Ascending aorta (tissue), 2 donors: ENCODE measurements around the gene SLC6A7. TPM values are rescaled to one million over a fixed set of nuclear protein-coding genes. Genes with fewer than 3 reads are reported as not detected.

ENCODE experiments used
- DNase-seq, 2 donors: peaks; one replicate each; pipeline ENCODE4 v3.0.0-alpha.2; 2019; ENCODE audit warnings: low spot score in 2 of 2
- H3K27ac ChIP-seq, 2 donors: fragments of 200-600 bp; sonication (generic); one replicate each; pipeline ENCODE4 v1.5.1; 2016 to 2017; ENCODE audit warnings: mild to moderate bottlenecking in 1 of 2
- H3K27me3 ChIP-seq: fragments of 200-600 bp; sonication (generic); one replicate; pipeline ENCODE4 v1.5.1; 2017
- H3K36me3 ChIP-seq, 2 donors: fragments of 200-600 bp; sonication (generic); one replicate each; pipeline ENCODE4 v1.5.1; 2016
- H3K4me1 ChIP-seq, 2 donors: fragments of 200-600 bp; sonication (generic); one replicate each; pipeline ENCODE4 v1.5.1; 2016 to 2017; ENCODE audit warnings: mild to moderate bottlenecking in 1 of 2
- H3K4me3 ChIP-seq, 2 donors: fragments of 200-600 bp; sonication (generic); one replicate each; pipeline ENCODE4 v1.5.1; 2016 to 2017; ENCODE audit warnings: mild to moderate bottlenecking in 1 of 2
- H3K9me3 ChIP-seq, 2 donors: fragments of 200-600 bp; sonication (generic); one replicate each; pipeline ENCODE4 v1.5.1; 2016
- intact Hi-C: fragments of 100-400 bp; cut with DNase I; formaldehyde crosslinking; loops from one replicate; pipeline ENCODE4 v1.15.1; 2023
- total RNA-seq: library from RNA; depleted of rRNA; stranded (reverse); fragments of >200 nt; gene quantifications from one replicate; pipeline ENCODE4 v1.1.0, GENCODE V29; 2016
- TF ChIP-seq, protein P1 (sequence below), 3 experiments: fragments of 200-600 bp in 2 of 3; fragments of 450-650 bp in 1 of 3; sonication (generic) in 2 of 3; IDR thresholded peaks; one replicate each; pipeline ENCODE4 v1.5.1; 2016 to 2019; ENCODE audit warnings: antibody characterized with exemption in 3 of 3, mild to moderate bottlenecking in 1 of 3, moderate library complexity in 1 of 3

SLC6A7 gene
- total RNA-seq, 1 donor from 2014 or later, result not detected

DNA sequence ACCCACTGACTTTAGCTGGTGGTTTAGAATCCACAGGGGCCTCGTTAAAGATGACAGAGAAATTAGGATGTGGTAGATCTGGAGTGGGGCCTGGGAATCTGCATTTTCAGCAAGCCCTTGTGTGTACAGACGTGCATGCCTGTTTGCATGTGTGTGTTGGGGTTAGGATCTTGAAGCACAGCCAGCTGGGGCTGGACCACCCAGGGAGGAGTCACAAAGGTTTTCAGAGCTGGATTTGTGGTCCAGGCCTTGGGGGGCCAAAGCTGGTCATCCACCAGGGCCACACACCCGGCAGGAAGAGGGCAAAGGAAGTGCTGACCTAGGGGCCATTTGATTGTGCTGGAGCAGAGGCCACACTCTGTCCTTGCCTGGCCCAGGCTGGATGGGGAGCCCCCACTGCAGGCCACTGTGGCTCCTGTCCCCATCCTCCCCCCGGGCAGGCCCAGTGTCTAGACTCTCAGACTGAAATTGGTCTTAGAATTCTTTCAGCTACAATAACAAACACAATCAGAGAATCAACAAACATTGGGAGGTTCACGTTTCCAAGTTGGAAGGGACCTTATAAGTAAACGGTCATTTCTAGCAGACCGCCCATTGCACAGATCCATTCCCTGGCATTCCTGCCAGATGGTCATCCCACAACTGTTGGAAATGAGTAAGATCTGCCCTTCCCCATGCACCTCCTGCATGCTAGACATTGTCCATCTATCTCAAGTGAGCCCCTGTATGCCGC lies 13.0 kb upstream of the SLC6A7 start:
- intact Hi-C loops, result loop anchor here (2.0 to 5.0 kb wide), 2 partner anchors 16 to 35 kb away; no protein-coding TSS in a partner anchor
- TF ChIP-seq, protein P1, sequence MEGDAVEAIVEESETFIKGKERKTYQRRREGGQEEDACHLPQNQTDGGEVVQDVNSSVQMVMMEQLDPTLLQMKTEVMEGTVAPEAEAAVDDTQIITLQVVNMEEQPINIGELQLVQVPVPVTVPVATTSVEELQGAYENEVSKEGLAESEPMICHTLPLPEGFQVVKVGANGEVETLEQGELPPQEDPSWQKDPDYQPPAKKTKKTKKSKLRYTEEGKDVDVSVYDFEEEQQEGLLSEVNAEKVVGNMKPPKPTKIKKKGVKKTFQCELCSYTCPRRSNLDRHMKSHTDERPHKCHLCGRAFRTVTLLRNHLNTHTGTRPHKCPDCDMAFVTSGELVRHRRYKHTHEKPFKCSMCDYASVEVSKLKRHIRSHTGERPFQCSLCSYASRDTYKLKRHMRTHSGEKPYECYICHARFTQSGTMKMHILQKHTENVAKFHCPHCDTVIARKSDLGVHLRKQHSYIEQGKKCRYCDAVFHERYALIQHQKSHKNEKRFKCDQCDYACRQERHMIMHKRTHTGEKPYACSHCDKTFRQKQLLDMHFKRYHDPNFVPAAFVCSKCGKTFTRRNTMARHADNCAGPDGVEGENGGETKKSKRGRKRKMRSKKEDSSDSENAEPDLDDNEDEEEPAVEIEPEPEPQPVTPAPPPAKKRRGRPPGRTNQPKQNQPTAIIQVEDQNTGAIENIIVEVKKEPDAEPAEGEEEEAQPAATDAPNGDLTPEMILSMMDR (IDR thresholded peaks at IDR 0.05), result no peak
- H3K4me3 ChIP-seq, result no peak overlapping the region
- DNase-seq, result no peak
- peaks cover 17 to 48% of the 10 kb centered on the region in 2 donors for H3K4me1 ChIP-seq
- H3K36me3 ChIP-seq, result no peaks in the 10 kb centered on the region
- H3K9me3 ChIP-seq, result no peaks in the 10 kb centered on the region
- H3K27ac ChIP-seq, result peak overlapping the region; percentile 95 to 96
- no peaks in the 10 kb centered on the region for H3K27me3 ChIP-seq

DNA sequence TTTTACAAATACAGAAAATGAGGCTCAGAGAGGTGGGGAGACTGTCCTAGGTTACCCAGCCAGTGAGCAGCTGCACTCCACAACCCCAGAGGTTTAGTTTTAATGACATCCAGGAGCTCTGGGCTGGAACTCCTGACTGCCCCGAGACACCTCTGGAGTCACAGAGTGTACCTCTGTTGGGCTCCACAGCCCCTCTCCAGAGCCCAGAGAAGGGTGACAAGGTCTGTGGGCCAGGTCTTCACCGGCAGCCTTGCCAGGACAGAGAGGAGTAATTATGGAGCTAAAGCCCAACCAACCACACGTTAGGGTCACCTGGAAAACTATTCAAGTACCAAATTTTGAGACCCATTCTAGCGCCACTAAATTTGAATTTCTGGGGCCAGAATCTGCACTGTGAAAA lies 12.1 kb upstream of the SLC6A7 start:
- DNase-seq, result no peak
- peaks cover 17 to 48% of the 10 kb centered on the region in 2 donors for H3K4me1 ChIP-seq
- intact Hi-C loops, result loop anchor here (2.0 to 5.0 kb wide), 2 partner anchors 17 to 35 kb away; no protein-coding TSS in a partner anchor
- H3K4me3 ChIP-seq, result no peak overlapping the region
- no peaks in the 10 kb centered on the region for H3K27me3 ChIP-seq
- H3K36me3 ChIP-seq, result no peaks in the 10 kb centered on the region
- peak overlapping the region; percentile 95 to 96 for H3K27ac ChIP-seq
- H3K9me3 ChIP-seq, result no peaks in the 10 kb centered on the region
- TF ChIP-seq, protein P1 (IDR thresholded peaks at IDR 0.05), result no peak

DNA sequence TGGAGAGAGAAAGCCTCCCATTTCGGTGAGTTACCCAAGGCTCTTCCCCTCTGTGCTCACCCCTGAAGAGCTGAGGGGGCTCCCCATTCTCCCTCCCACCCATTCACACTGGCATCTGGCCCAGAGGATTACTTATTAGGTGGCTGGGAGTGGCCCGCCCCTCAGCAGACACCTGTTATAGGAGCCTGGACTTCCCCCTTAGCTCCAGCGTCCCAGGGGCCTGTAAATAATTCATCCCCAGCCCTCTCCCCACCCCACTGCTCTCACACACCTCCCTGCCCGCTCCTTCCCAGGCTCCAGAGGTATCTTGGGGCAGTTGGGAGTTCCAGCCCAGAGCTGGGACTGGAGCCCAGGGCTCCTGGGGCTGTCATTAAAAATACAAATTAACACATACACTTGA lies 11.6 kb upstream of the SLC6A7 start:
- Histone ChIP-seq H3K27ac (peak overlapping the region; percentile 95 to 96), H3K4me1 (peaks cover 17 to 48% of the 10 kb centered on the region in 2 donors), H3K9me3 (no peaks in the 10 kb centered on the region), H3K36me3 (no peaks in the 10 kb centered on the region), H3K4me3 (no peak overlapping the region), H3K27me3 (no peaks in the 10 kb centered on the region)
- intact Hi-C loops, result loop anchor here (5.0 kb wide), 1 partner anchor 34 kb away; no protein-coding TSS in a partner anchor
- TF ChIP-seq, protein P1 (IDR thresholded peaks at IDR 0.05), result no peak
- DNase-seq, result no peak

DNA sequence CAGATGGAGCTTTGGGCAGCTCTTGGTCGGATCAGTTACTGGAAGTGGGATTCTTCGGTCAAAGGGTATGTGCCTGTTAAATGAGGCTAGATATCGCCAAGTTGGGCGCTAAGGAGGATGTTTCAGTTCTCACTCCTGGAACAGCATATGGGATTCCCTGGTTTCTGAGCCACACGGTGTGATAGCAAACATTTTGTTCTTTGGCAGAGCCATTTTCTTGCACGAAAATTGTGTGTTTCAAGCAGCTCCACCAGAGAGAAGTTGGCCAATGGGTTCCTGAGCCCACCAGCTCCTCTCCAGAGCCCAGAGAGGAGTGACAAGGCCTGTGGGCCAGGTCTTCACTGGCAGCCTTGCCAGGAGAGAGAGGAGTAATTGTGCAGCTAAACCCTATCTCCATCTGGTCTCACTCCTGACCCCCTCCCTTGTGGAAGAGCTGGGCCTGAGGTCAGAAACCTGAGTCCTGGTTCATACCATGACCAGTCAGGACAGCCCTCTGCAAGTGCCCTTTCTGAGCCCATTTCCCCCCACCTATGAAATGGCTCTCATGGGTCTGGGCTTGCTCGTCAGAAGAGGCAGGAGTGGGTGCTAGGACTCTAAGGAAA lies 10.7 kb upstream of the SLC6A7 start:
- intact Hi-C loops, result loop anchor here (5.0 kb wide), 1 partner anchor 33 kb away; no protein-coding TSS in a partner anchor
- no peaks in the 10 kb centered on the region for H3K36me3 ChIP-seq
- H3K9me3 ChIP-seq, result no peaks in the 10 kb centered on the region
- no peaks in the 10 kb centered on the region for H3K27me3 ChIP-seq
- H3K27ac ChIP-seq, result peak overlapping the region; percentile 95 to 96
- no peak for DNase-seq
- no peak overlapping the region for H3K4me3 ChIP-seq
- TF ChIP-seq, protein P1 (IDR thresholded peaks at IDR 0.05), result no peak
- H3K4me1 ChIP-seq, result peaks cover 17 to 48% of the 10 kb centered on the region in 2 donors

DNA sequence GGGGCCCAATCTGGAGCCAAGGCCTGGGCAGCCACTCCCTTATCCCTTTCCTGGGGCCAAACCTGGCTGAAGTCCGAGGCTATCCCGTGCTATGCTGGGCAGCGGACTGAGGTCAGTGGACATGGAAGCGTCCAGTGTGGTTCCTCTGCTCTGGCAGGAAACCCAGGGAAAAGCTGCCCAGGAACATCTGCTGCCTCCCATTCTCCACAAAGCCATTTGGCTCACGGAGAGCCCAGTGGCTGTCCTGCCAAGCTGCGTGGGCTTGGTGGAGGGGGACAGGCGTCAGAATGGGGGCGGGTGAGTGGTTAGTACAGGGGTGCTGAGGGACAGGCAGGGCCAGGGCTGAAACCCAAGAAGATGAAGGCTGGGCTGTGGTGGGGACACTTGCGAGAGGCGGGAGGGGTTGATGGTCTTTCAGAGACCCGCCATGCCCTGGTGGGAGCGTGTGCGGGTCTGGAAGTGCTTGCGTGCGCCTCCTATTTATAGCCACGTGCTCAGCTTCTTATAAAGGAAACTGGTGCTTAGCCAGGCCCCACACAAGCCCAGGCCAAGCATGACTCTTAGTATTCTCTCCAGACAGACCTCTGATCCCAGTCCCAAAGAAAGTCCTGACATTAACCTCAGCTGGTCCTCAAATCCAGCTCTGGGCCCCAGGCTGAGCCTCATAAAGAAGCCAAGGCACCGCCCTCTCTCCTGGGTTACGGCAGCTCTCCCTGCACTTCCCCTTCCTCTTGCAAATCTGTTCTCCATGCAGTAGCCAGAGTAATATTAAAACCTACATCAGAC lies 9.4 kb upstream of the SLC6A7 start:
- peak overlapping the region; percentile 95 to 96 for H3K27ac ChIP-seq
- intact Hi-C loops, result loop anchor here (1.0 to 2.0 kb wide), 2 partner anchors 19 to 50 kb away; no protein-coding TSS in a partner anchor
- peak overlapping the region in 1 of 2 donors; percentile 21 for H3K4me3 ChIP-seq
- peaks cover 17 to 45% of the 10 kb centered on the region in 2 donors for H3K4me1 ChIP-seq
- H3K27me3 ChIP-seq, result no peaks in the 10 kb centered on the region
- TF ChIP-seq, protein P1 (IDR thresholded peaks at IDR 0.05), result no peak
- H3K36me3 ChIP-seq, result no peaks in the 10 kb centered on the region
- no peaks in the 10 kb centered on the region for H3K9me3 ChIP-seq
- DNase-seq, result peak; percentile 44 to 91
